K562 (cell line): ENCODE results near the gene ZFP69B. TPM values are rescaled to one million over a fixed set of nuclear protein-coding genes. Genes with fewer than 3 reads are reported as not detected.

ENCODE experiments used
- ATAC-seq: fragments of 200-7000 bp; cut with Tn5 transposase; 3 replicates; pipeline ENCODE4 v1.9.1; 2020; ENCODE audit warnings: moderate library complexity
- BruUV-seq: library from RNA; stranded (reverse); fragments of 400-500 nt; replicated peaks from 2 replicates; lab custom pipeline; 2021; lab: Mats Ljungman, UMichigan
- CTCF ChIA-PET: fragments of 300-600 bp; formaldehyde crosslinking; extraction: SDS; loops from one replicate; lab custom pipeline; 2021; ENCODE audit warnings: low intra/inter-chr PET ratio; lab: Yijun Ruan, JAX
- POLR2A ChIA-PET: fragments of 300-600, 350-650 bp; sonication (Branson Sonifier 250); formaldehyde crosslinking; extraction: SDS; loops from one replicate; lab custom pipeline; 2021; ENCODE audit warnings: antibody characterized with exemption, inconsistent platforms; lab: Yijun Ruan, JAX
- DNase-seq, 4 experiments: peaks; one replicate each; pipeline versions ENCODE4 v3.0.0 to v3.0.0-alpha.2; 2011 to 2018; ENCODE audit warnings: low spot score in 3 of 4, mixed read lengths in 3 of 4; ENCODE audit errors: extremely low read depth in 1 of 4
- FAIRE-seq: peaks from 2 replicates; lab custom pipeline; 2011; peaks lifted over from hg19 to GRCh38; lab: Jason Lieb, UNC
- H2AFZ ChIP-seq: 2 replicates; pipeline ENCODE4 v1.6.0; 2011; ENCODE audit warnings: low read depth, low read length, control low read depth, inconsistent platforms
- H3K27ac ChIP-seq: fragments of 200-600 bp; 3 replicates; pipeline ENCODE4 v1.8.0; 2011; ENCODE audit warnings: low read depth, mild to moderate bottlenecking, control low read depth, inconsistent platforms, low read length, moderate library complexity, mixed read lengths; ENCODE audit errors: extremely low read depth
- H3K27me3 ChIP-seq, 2 experiments: fragments of 300-600 bp in 1 of 2; 2 replicates in 1 of 2; 3 replicates in 1 of 2; pipeline versions ENCODE4 v1.6.0 to v1.8.0; 2011; ENCODE audit warnings: inconsistent platforms in 2 of 2, low read length in 2 of 2, mild to moderate bottlenecking in 1 of 2, mixed read lengths in 1 of 2, moderate library complexity in 1 of 2; ENCODE audit not compliant: control insufficient read depth in 2 of 2, insufficient read depth in 2 of 2
- H3K36me3 ChIP-seq: fragments of 300-600 bp; 3 replicates; pipeline ENCODE4 v1.8.0; 2011; ENCODE audit warnings: mild to moderate bottlenecking, low read length, inconsistent platforms; ENCODE audit not compliant: control insufficient read depth, insufficient read depth
- H3K4me1 ChIP-seq, 2 experiments: fragments of 200-600 bp in 1 of 2; replicated peaks in 1 of 2; 2 replicates in 1 of 2; 3 replicates in 1 of 2; pipeline versions ENCODE4 v1.5.1 to v1.8.0; 2011; ENCODE audit warnings: inconsistent platforms in 2 of 2, low read length in 2 of 2, mild to moderate bottlenecking in 1 of 2, mixed read lengths in 1 of 2, moderate library complexity in 1 of 2; ENCODE audit not compliant: control insufficient read depth in 2 of 2, insufficient read depth in 2 of 2
- H3K4me2 ChIP-seq: 2 replicates; pipeline ENCODE4 v1.6.1; 2011; ENCODE audit warnings: low read length, control low read depth, inconsistent platforms, mixed read lengths; ENCODE audit not compliant: insufficient read depth
- H3K4me3 ChIP-seq: fragments of 200-600 bp; sonication (generic), shearing (Covaris generic); 2 replicates; pipeline ENCODE4 v1.5.1; 2016; ENCODE audit warnings: control low read depth, inconsistent platforms
- H3K79me2 ChIP-seq: fragments of 200-600 bp; 3 replicates; pipeline ENCODE4 v1.8.0; 2011; ENCODE audit warnings: low read length, inconsistent platforms; ENCODE audit not compliant: control insufficient read depth, insufficient read depth
- H3K9ac ChIP-seq, 2 experiments: 2 replicates each; pipeline versions ENCODE4 v1.6.0 to v1.6.1; 2011; ENCODE audit warnings: low read depth in 2 of 2, low read length in 2 of 2, control low read depth in 1 of 2, inconsistent platforms in 1 of 2, mild to moderate bottlenecking in 1 of 2, mixed read lengths in 1 of 2; ENCODE audit not compliant: insufficient read depth in 1 of 2
- H3K9me1 ChIP-seq: one replicate; pipeline ENCODE4 v1.6.0; 2011; ENCODE audit warnings: inconsistent platforms, mild to moderate bottlenecking, low read length, moderate library complexity; ENCODE audit not compliant: control insufficient read depth, insufficient read depth
- H3K9me3 ChIP-seq: replicated peaks from 2 replicates; pipeline ENCODE4 v1.5.1; 2011; ENCODE audit warnings: low read depth, low read length, inconsistent platforms; ENCODE audit not compliant: control insufficient read depth, insufficient read depth
- H4K20me1 ChIP-seq: replicated peaks from 2 replicates; pipeline ENCODE4 v1.6.1; 2011; ENCODE audit warnings: low read length, inconsistent platforms, mixed read lengths; ENCODE audit not compliant: control insufficient read depth, insufficient read depth
- CREB1 ChIP-seq, 2 experiments: sonication (generic) in 1 of 2; formaldehyde crosslinking in 1 of 2; IDR thresholded peaks; 2 replicates each; pipeline versions ENCODE4 v1.6.1 to v1.8.0; 2012 to 2022; ENCODE audit warnings: inconsistent platforms in 1 of 2, mild to moderate bottlenecking in 1 of 2, missing genetic modification reagents in 1 of 2, moderate library complexity in 1 of 2
- MED1 ChIP-seq: sonication (generic); formaldehyde crosslinking; IDR thresholded peaks from 2 replicates; pipeline ENCODE4 v1.8.1; 2023; ENCODE audit warnings: missing genetic modification reagents, borderline replicate concordance
- MTA1 ChIP-seq: fragments of 450-650 bp; IDR thresholded peaks from 2 replicates; pipeline ENCODE4 v1.6.1; 2017; ENCODE audit warnings: borderline replicate concordance
- MYNN ChIP-seq, 2 experiments: sonication (generic); formaldehyde crosslinking in 1 of 2; IDR thresholded peaks; 2 replicates each; pipeline versions ENCODE4 v1.5.0 to v1.6.1; 2016 to 2020; ENCODE audit warnings: antibody characterized with exemption in 1 of 2, missing genetic modification reagents in 1 of 2
- POLR2A ChIP-seq: fragments of 450-650 bp; conservative IDR thresholded peaks from 2 replicates; pipeline ENCODE4 v1.6.1; 2016
- PURB ChIP-seq: sonication (generic); formaldehyde crosslinking; IDR thresholded peaks from 2 replicates; pipeline ENCODE4 v1.9.0; 2021; ENCODE audit warnings: low read depth, mild to moderate bottlenecking, missing genetic modification reagents
- SREBF2 ChIP-seq: sonication (generic); formaldehyde crosslinking; IDR thresholded peaks from 2 replicates; pipeline ENCODE4 v1.4.0; 2020; ENCODE audit warnings: mild to moderate bottlenecking, missing genetic modification reagents
- SRSF3 ChIP-seq: fragments of 200-400 bp; formaldehyde crosslinking; IDR thresholded peaks from 2 replicates; pipeline ENCODE4 v1.6.1; 2016; ENCODE audit warnings: mild to moderate bottlenecking, low read length, moderate library complexity; ENCODE audit not compliant: insufficient read depth
- ZFX ChIP-seq: sonication (generic); formaldehyde crosslinking; IDR thresholded peaks from 2 replicates; pipeline ENCODE4 v1.8.0; 2022; ENCODE audit warnings: mild to moderate bottlenecking, missing genetic modification reagents, moderate library complexity
- ZNF282 ChIP-seq: sonication (generic); formaldehyde crosslinking; IDR thresholded peaks from 2 replicates; pipeline ENCODE4 v1.8.1; 2023; ENCODE audit warnings: missing genetic modification reagents
- ZNF551 ChIP-seq: fragments of 250-450 bp; sonication (Bioruptor Pico); IDR thresholded peaks from 2 replicates; pipeline ENCODE4 v1.5.0; 2021; ENCODE audit warnings: mild to moderate bottlenecking, moderate library complexity
- WGBS: fragments of 100-300 bp; shearing (Covaris generic); methylation state at CpG from one replicate; pipeline ENCODE4 v1.1.6; 2016; ENCODE audit warnings: low coverage, mixed read lengths; ENCODE audit not compliant: insufficient coverage; ENCODE audit errors: missing lambda C conversion rate; 5-methylcytosine and 5-hydroxymethylcytosine counted together
- in situ Hi-C: fragments of 300-500 bp; cut with MboI; formaldehyde crosslinking; loops from 4 replicates; pipeline ENCODE4 v1.15.0; 2018; ENCODE audit warnings: inconsistent platforms, mixed read lengths
- intact Hi-C: fragments of 100-400 bp; cut with micrococcal nuclease; formaldehyde crosslinking; loops from 2 replicates; pipeline ENCODE4 v1.14.2; 2022
- polyA plus RNA-seq, 8 experiments: library from polyadenylated mRNA; depleted of rRNA in 4 of 8; stranded (reverse) in 5 of 8; unstranded in 3 of 8; fragments of >200 nt; fragmentation: Nextera tagmentation in 2 of 8; fragmentation: Illumina TruSeq in 1 of 8; extraction: Ambion mirVana in 2 of 8; extraction: Trizol in 1 of 8; gene quantifications; 2 replicates each; pipeline versions ENCODE4 v1.2.1 to v1.2.3, GENCODE V29; 2011 to 2014; ENCODE audit warnings: inconsistent platforms in 1 of 8, missing spikeins in 1 of 8
- total RNA-seq, 7 experiments: library from RNA; depleted of rRNA in 6 of 7; stranded (reverse); fragments of >200 nt in 6 of 7; fragmentation: Illumina TruSeq in 2 of 7; extraction: Trizol in 2 of 7; gene quantifications; 2 replicates each; pipeline versions ENCODE4 v1.2.1 to v1.2.3, GENCODE V29; 2011 to 2021; ENCODE audit warnings: low replicate concordance in 1 of 7
- TF ChIP-seq, protein P1 (sequence below): sonication (generic); formaldehyde crosslinking; IDR thresholded peaks from 2 replicates; pipeline ENCODE4 v1.9.0; 2022; ENCODE audit warnings: mild to moderate bottlenecking, missing genetic modification reagents
- TF ChIP-seq, protein P2 (sequence below): sonication (generic); formaldehyde crosslinking; IDR thresholded peaks from 2 replicates; pipeline ENCODE4 v1.8.0; 2022; ENCODE audit warnings: mild to moderate bottlenecking, missing genetic modification reagents
- TF ChIP-seq, protein P3 (sequence below), 2 experiments: fragments of 450-650 bp in 1 of 2; IDR thresholded peaks; 2 replicates each; pipeline ENCODE4 v1.6.1; 2011 to 2017; ENCODE audit warnings: low read depth in 2 of 2, antibody characterized with exemption in 1 of 2, borderline replicate concordance in 1 of 2, low read length in 1 of 2, mild to moderate bottlenecking in 1 of 2, mixed read lengths in 1 of 2; ENCODE audit not compliant: control insufficient read depth in 1 of 2

Gene ZFP69B
- total and polyA plus RNA-seq, 9 of the 15 experiments (the other 6 are each of a cell fraction or from before 2014, with no cell fraction given): 1.6 to 10.3 (median 8.4) TPM

DNA sequence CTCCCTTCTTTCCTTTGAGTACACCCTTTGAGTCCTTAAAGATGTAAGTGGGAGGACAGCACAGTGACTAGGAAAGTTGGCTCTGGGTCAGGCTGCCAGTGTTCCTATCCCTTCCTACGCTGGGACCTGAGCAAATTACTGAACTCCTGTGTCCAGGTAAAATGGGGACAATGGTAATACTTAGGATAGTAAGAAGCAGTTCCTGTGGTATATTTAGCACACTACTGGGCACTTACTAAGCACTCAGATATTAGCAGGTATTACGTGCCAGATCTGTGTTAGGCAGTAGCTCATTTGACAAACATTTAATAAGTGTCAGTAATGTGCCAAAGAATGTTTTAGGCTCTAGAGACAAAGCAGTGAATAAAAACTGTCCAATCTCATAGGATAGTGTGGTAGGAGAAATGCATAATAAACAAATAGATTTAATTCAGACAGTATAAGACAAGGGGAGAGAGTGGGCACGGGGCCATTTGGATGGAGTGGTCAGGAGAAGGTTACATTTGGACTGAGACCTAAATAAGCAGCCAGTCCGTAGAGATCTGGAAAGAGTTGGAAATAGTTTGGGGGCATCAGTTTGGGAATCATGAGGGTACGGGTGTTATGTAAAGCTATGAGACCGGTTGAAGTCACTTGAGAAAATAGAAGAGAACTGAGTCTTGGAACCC, 26.2 kb upstream of the ZFP69B start:
- WGBS: 94% methylated on average over 6 of the region's 6 CpGs
- no peak for TF ChIP-seq ZNF282 (CRISPR knock-in tag)
- TF ChIP-seq, protein P1, sequence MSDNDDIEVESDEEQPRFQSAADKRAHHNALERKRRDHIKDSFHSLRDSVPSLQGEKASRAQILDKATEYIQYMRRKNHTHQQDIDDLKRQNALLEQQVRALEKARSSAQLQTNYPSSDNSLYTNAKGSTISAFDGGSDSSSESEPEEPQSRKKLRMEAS: no peak
- TF ChIP-seq, protein P2, sequence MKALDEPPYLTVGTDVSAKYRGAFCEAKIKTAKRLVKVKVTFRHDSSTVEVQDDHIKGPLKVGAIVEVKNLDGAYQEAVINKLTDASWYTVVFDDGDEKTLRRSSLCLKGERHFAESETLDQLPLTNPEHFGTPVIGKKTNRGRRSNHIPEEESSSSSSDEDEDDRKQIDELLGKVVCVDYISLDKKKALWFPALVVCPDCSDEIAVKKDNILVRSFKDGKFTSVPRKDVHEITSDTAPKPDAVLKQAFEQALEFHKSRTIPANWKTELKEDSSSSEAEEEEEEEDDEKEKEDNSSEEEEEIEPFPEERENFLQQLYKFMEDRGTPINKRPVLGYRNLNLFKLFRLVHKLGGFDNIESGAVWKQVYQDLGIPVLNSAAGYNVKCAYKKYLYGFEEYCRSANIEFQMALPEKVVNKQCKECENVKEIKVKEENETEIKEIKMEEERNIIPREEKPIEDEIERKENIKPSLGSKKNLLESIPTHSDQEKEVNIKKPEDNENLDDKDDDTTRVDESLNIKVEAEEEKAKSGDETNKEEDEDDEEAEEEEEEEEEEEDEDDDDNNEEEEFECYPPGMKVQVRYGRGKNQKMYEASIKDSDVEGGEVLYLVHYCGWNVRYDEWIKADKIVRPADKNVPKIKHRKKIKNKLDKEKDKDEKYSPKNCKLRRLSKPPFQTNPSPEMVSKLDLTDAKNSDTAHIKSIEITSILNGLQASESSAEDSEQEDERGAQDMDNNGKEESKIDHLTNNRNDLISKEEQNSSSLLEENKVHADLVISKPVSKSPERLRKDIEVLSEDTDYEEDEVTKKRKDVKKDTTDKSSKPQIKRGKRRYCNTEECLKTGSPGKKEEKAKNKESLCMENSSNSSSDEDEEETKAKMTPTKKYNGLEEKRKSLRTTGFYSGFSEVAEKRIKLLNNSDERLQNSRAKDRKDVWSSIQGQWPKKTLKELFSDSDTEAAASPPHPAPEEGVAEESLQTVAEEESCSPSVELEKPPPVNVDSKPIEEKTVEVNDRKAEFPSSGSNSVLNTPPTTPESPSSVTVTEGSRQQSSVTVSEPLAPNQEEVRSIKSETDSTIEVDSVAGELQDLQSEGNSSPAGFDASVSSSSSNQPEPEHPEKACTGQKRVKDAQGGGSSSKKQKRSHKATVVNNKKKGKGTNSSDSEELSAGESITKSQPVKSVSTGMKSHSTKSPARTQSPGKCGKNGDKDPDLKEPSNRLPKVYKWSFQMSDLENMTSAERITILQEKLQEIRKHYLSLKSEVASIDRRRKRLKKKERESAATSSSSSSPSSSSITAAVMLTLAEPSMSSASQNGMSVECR (CRISPR knock-in tag): no peak
- TF ChIP-seq, protein P3, sequence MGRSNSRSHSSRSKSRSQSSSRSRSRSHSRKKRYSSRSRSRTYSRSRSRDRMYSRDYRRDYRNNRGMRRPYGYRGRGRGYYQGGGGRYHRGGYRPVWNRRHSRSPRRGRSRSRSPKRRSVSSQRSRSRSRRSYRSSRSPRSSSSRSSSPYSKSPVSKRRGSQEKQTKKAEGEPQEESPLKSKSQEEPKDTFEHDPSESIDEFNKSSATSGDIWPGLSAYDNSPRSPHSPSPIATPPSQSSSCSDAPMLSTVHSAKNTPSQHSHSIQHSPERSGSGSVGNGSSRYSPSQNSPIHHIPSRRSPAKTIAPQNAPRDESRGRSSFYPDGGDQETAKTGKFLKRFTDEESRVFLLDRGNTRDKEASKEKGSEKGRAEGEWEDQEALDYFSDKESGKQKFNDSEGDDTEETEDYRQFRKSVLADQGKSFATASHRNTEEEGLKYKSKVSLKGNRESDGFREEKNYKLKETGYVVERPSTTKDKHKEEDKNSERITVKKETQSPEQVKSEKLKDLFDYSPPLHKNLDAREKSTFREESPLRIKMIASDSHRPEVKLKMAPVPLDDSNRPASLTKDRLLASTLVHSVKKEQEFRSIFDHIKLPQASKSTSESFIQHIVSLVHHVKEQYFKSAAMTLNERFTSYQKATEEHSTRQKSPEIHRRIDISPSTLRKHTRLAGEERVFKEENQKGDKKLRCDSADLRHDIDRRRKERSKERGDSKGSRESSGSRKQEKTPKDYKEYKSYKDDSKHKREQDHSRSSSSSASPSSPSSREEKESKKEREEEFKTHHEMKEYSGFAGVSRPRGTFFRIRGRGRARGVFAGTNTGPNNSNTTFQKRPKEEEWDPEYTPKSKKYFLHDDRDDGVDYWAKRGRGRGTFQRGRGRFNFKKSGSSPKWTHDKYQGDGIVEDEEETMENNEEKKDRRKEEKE (IDR thresholded peaks at IDR 0.05; ENCODE audit: borderline replicate concordance in 1 of 2, control insufficient read depth in 1 of 2, low read depth in 2 of 2, low read length in 1 of 2): no peak
- no peak for TF ChIP-seq MED1 (CRISPR knock-in tag)
- peak; percentile 50; the same call in 1 of the 2 replicates for TF ChIP-seq POLR2A
- TF ChIP-seq ZFX (CRISPR knock-in tag): no peak
- TF ChIP-seq MTA1: no peak
- TF ChIP-seq PURB (CRISPR knock-in tag): no peak
- TF ChIP-seq SRSF3: no peak
- TF ChIP-seq ZNF551 (CRISPR knock-in tag): no peak
- no peak for TF ChIP-seq SREBF2
- peak; percentile 30; the same call in 1 of the 2 replicates for TF ChIP-seq MYNN (IDR thresholded peaks at IDR 0.05)
- no peak for TF ChIP-seq MYNN (CRISPR knock-in tag; IDR thresholded peaks at IDR 0.05)
- no peak for TF ChIP-seq CREB1 (IDR thresholded peaks at IDR 0.05)
- no peak for TF ChIP-seq CREB1 (CRISPR knock-in tag; IDR thresholded peaks at IDR 0.05)

More for the DNA sequence above, 26.2 kb upstream of the ZFP69B start:
- FAIRE-seq: no peak
- Histone ChIP-seq H3K9me1 (no peaks in the 10 kb centered on the region), H3K4me3 (no peak overlapping the region), H3K27ac (no peak overlapping the region), H3K9me3 (no peaks in the 10 kb centered on the region), H4K20me1 (no peaks in the 10 kb centered on the region), H3K9ac (no peak overlapping the region), H3K27me3 (no peaks in the 10 kb centered on the region), H3K4me1 (no peaks in the 10 kb centered on the region), H3K4me2 (no peak overlapping the region), H3K36me3 (peaks cover 53% of the 10 kb centered on the region), H3K79me2 (no peaks in the 10 kb centered on the region), H2AFZ (no peak overlapping the region)
- ChIA-PET CTCF (no interaction called here), POLR2A (interaction anchor here (0.6 to 1.0 kb wide), 4 partner anchors 13 to 1256 kb away, joined by 3 to 4 read pairs (median 3); no protein-coding TSS in a partner anchor)
- no peak for DNase-seq
- ATAC-seq: peak; percentile 34
- in situ Hi-C loops: no loop called here
- BruUV-seq: no TSS peak
- intact Hi-C loops: no loop called here
